ENCODE measurements around the gene CRB1.

- TF ChIP-seq, protein P1, sequence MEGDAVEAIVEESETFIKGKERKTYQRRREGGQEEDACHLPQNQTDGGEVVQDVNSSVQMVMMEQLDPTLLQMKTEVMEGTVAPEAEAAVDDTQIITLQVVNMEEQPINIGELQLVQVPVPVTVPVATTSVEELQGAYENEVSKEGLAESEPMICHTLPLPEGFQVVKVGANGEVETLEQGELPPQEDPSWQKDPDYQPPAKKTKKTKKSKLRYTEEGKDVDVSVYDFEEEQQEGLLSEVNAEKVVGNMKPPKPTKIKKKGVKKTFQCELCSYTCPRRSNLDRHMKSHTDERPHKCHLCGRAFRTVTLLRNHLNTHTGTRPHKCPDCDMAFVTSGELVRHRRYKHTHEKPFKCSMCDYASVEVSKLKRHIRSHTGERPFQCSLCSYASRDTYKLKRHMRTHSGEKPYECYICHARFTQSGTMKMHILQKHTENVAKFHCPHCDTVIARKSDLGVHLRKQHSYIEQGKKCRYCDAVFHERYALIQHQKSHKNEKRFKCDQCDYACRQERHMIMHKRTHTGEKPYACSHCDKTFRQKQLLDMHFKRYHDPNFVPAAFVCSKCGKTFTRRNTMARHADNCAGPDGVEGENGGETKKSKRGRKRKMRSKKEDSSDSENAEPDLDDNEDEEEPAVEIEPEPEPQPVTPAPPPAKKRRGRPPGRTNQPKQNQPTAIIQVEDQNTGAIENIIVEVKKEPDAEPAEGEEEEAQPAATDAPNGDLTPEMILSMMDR (conservative IDR thresholded peaks at IDR 0.05 in 1 of 2, IDR thresholded peaks at IDR 0.05 in 1 of 2; ENCODE audit: extremely low read depth in 1 of 2, insufficient read depth in 1 of 2, low read depth in 1 of 2, low read length in 2 of 2), result no peak
- TF ChIP-seq EZH2 (IDR thresholded peaks at IDR 0.05; ENCODE audit: borderline replicate concordance, low read length), result no peak
These were observed 45.7 kb downstream of the CRB1 start for GRCh38 chr1:197313713-197314112.
